HepG2 (cell line): ENCODE measurements around the gene TNFRSF6B. TPM values are rescaled to one million over a fixed set of nuclear protein-coding genes. Genes with fewer than 3 reads are reported as not detected.

Source experiments
- ELK4 ChIP-seq: sonication (generic); formaldehyde crosslinking; IDR thresholded peaks from 2 replicates; pipeline ENCODE4 v1.9.0; 2021; ENCODE audit warnings: missing genetic modification reagents, borderline replicate concordance
- FOXA1 ChIP-seq, 2 experiments: fragments of 450-650 bp in 1 of 2; sonication (generic) in 1 of 2; formaldehyde crosslinking in 1 of 2; IDR thresholded peaks; 2 replicates each; pipeline versions ENCODE4 v1.4.0 to v1.6.1; 2016 to 2020; ENCODE audit warnings: missing genetic modification reagents in 1 of 2
- MXD3 ChIP-seq: IDR thresholded peaks from 2 replicates; pipeline ENCODE4 v1.6.1; 2016; ENCODE audit warnings: mild to moderate bottlenecking, missing biosample characterization, missing genetic modification reagents
- NFAT5 ChIP-seq: sonication (generic); formaldehyde crosslinking; IDR thresholded peaks from 2 replicates; pipeline ENCODE4 v1.4.0; 2020; ENCODE audit warnings: missing genetic modification reagents
- NFE2L2 ChIP-seq: fragments of 150-350 bp; IDR thresholded peaks from 2 replicates; pipeline ENCODE4 v1.6.1; 2014; ENCODE audit warnings: low read length
- SMYD3 ChIP-seq: sonication (generic); formaldehyde crosslinking; IDR thresholded peaks from 2 replicates; pipeline ENCODE4 v1.8.1; 2023; ENCODE audit warnings: mild to moderate bottlenecking, missing genetic modification reagents
- TEF ChIP-seq: sonication (generic); formaldehyde crosslinking; IDR thresholded peaks from 2 replicates; pipeline ENCODE4 v1.5.0; 2020; ENCODE audit warnings: missing genetic modification reagents
- ZBTB14 ChIP-seq: sonication (generic); formaldehyde crosslinking; IDR thresholded peaks from 2 replicates; pipeline ENCODE4 v1.4.0; 2020; ENCODE audit warnings: missing genetic modification reagents
- ZFP1 ChIP-seq: IDR thresholded peaks from 2 replicates; pipeline ENCODE4 v1.6.1; 2016
- ZNF264 ChIP-seq: sonication (generic); formaldehyde crosslinking; IDR thresholded peaks from 2 replicates; pipeline ENCODE4 v1.4.0; 2020; ENCODE audit warnings: missing genetic modification reagents
- ZNF33A ChIP-seq: sonication (generic); formaldehyde crosslinking; IDR thresholded peaks from 2 replicates; pipeline ENCODE4 v1.5.1; 2020; ENCODE audit warnings: missing genetic modification reagents, mild to moderate bottlenecking, moderate library complexity, borderline replicate concordance
- ZNF484 ChIP-seq: sonication (generic); formaldehyde crosslinking; IDR thresholded peaks from 2 replicates; pipeline ENCODE4 v1.5.1; 2020; ENCODE audit warnings: mild to moderate bottlenecking, low read depth, missing genetic modification reagents, borderline replicate concordance
- ZNF576 ChIP-seq: sonication (generic); formaldehyde crosslinking; IDR thresholded peaks from 2 replicates; pipeline ENCODE4 v1.4.0; 2020; ENCODE audit warnings: mild to moderate bottlenecking, missing genetic modification reagents
- ZNF589 ChIP-seq: sonication (generic); formaldehyde crosslinking; conservative IDR thresholded peaks from 2 replicates; pipeline ENCODE4 v1.8.0; 2022; ENCODE audit warnings: mild to moderate bottlenecking, moderate library complexity, missing genetic modification reagents
- ZNF639 ChIP-seq: conservative IDR thresholded peaks from 2 replicates; pipeline ENCODE4 v1.6.1; 2018; ENCODE audit warnings: missing genetic modification reagents
- ZNF83 ChIP-seq: sonication (generic); formaldehyde crosslinking; IDR thresholded peaks from 2 replicates; pipeline ENCODE4 v1.4.0; 2020; ENCODE audit warnings: missing genetic modification reagents, mild to moderate bottlenecking, borderline replicate concordance
- polyA plus RNA-seq, 8 experiments: library from polyadenylated mRNA; depleted of rRNA in 3 of 8; stranded (reverse) in 7 of 8; unstranded in 1 of 8; fragments of >200 nt; fragmentation: Illumina TruSeq in 4 of 8; extraction: Trizol in 4 of 8; gene quantifications; 2 replicates each; pipeline versions ENCODE4 v1.2.1 to v1.2.3, GENCODE V29; 2011 to 2016; ENCODE audit warnings: low read depth in 4 of 8, missing spikeins in 1 of 8, mixed read lengths in 1 of 8; ENCODE audit not compliant: insufficient read depth in 1 of 8
- total RNA-seq, 5 experiments: library from RNA; depleted of rRNA; stranded (reverse); fragments of >200 nt; fragmentation: Illumina TruSeq; extraction: Trizol; gene quantifications; 2 replicates each; pipeline ENCODE4 v1.2.3, GENCODE V29; 2016; ENCODE audit warnings: low read depth in 1 of 5

Gene TNFRSF6B
- total and polyA plus RNA-seq, 2 of the 13 experiments (the other 11 are each of a cell fraction or from before 2014, with no cell fraction given), result 0.24 TPM; not detected in 1

GRCh38 chr20:63737945-63738686 lies 41.7 kb downstream of the TNFRSF6B start (continued):
- TF ChIP-seq ZNF484 (CRISPR knock-in tag), result peak; percentile 89; the same call in 1 of the 2 replicates
- TF ChIP-seq ZBTB14 (CRISPR knock-in tag), result peak; percentile 49
- TF ChIP-seq SMYD3 (CRISPR knock-in tag), result 0 out of 2 replicates have a peak, but pooled peaks have one; percentile 18
- peak; percentile 47 for TF ChIP-seq NFAT5 (CRISPR knock-in tag)
- TF ChIP-seq MXD3 (CRISPR knock-in tag), result no peak
- no peak for TF ChIP-seq FOXA1 (IDR thresholded peaks at IDR 0.05)
- TF ChIP-seq FOXA1 (CRISPR knock-in tag; IDR thresholded peaks at IDR 0.05), result no peak; the same call in 1 of the 2 replicates
- TF ChIP-seq NFE2L2, result no peak
- peak; percentile 97 for TF ChIP-seq ZNF589 (CRISPR knock-in tag)
- peak; percentile 88; the same call in 1 of the 2 replicates for TF ChIP-seq ZNF83 (CRISPR knock-in tag)
- TF ChIP-seq ZNF576, result peak; percentile 85
- TF ChIP-seq ZNF264 (CRISPR knock-in tag), result peak; percentile 71
- peak; percentile 67; the same call in 1 of the 2 replicates for TF ChIP-seq ZFP1 (CRISPR knock-in tag)
- TF ChIP-seq ZNF33A, result no peak
- no peak; the same call in 1 of the 2 replicates for TF ChIP-seq TEF
- 0 out of 2 replicates have a peak, but pooled peaks have one; percentile 68 for TF ChIP-seq ELK4 (CRISPR knock-in tag)
- TF ChIP-seq ZNF639, result peak; percentile 90
